Measurements from ENCODE around the gene FBXL15.

FBXL15 gene

DNA sequence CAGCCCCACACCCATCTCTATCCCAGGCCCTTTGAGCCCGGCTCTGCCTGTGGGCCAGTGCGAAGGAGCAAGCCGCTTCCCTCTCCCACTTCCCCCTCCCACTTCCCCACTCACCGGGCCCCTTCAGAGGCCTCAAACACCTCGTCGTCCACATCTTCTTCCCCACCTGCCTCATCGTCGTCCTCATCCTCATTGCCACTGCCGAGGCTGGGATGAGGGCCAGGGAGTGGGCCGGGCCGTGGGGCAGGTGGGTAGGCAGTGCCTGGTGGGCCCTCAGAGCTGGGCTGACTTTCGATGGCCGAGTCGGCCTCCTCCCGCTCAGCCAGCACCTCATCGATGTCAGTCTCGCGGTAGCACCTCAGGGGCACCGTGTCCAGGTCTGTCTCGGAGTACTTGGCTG lies 5.9 kb upstream of the FBXL15 start:
- no peaks in the 10 kb centered on the region for H3K9me3 ChIP-seq (replicated peaks; ENCODE audit: insufficient read depth, low read length)
- peaks cover 81% of the 10 kb centered on the region for H3K27me3 ChIP-seq (replicated peaks; ENCODE audit: insufficient read depth, low read length)
- no peak for TF ChIP-seq EZH2 (optimal IDR thresholded peaks at IDR 0.05; ENCODE audit: low read depth, low read length)

DNA sequence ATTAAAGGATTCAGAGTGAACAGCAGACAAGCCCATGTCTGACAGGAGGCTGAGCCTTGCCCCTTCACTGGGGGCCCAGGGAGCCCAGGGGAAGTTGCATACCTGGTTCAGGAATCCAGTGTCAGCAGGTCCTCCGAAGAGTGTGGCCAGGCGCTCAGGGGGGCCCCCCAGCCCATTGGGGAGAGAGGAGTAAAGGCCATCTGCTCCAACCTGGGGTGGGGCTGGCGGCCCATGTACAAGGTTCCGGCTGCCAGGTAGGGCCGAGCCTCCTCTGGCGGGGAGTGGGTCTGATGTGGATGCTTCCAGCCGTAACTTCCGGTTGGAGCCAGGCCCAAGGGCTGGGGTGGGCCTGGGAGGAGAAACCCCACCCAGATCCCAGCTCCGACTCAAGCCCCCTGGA lies 4.4 kb upstream of the FBXL15 start:
- H3K79me2 ChIP-seq (ENCODE audit: low read length): no peaks in the 10 kb centered on the region
- no peak for TF ChIP-seq EZH2 (optimal IDR thresholded peaks at IDR 0.05; ENCODE audit: low read depth, low read length)
- no peak for TF ChIP-seq EZH2phosphoT487 (IDR thresholded peaks at IDR 0.05; ENCODE audit: low read length)
- TF ChIP-seq, protein P1, sequence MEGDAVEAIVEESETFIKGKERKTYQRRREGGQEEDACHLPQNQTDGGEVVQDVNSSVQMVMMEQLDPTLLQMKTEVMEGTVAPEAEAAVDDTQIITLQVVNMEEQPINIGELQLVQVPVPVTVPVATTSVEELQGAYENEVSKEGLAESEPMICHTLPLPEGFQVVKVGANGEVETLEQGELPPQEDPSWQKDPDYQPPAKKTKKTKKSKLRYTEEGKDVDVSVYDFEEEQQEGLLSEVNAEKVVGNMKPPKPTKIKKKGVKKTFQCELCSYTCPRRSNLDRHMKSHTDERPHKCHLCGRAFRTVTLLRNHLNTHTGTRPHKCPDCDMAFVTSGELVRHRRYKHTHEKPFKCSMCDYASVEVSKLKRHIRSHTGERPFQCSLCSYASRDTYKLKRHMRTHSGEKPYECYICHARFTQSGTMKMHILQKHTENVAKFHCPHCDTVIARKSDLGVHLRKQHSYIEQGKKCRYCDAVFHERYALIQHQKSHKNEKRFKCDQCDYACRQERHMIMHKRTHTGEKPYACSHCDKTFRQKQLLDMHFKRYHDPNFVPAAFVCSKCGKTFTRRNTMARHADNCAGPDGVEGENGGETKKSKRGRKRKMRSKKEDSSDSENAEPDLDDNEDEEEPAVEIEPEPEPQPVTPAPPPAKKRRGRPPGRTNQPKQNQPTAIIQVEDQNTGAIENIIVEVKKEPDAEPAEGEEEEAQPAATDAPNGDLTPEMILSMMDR (IDR thresholded peaks at IDR 0.05; ENCODE audit: low read length): no peak
- H2AFZ ChIP-seq (ENCODE audit: low read length): no peak overlapping the region
- H3K36me3 ChIP-seq (replicated peaks; ENCODE audit: insufficient read depth, low read length): no peaks in the 10 kb centered on the region
- H3K9me2 ChIP-seq (replicated peaks; ENCODE audit: insufficient read depth, low read length): no peaks in the 10 kb centered on the region
- H3K27me3 ChIP-seq (replicated peaks; ENCODE audit: insufficient read depth, low read length): peaks cover 65% of the 10 kb centered on the region
- H3K9ac ChIP-seq (ENCODE audit: low read length): no peak overlapping the region
- H3K4me1 ChIP-seq (ENCODE audit: low read length): peaks cover 8% of the 10 kb centered on the region; the same call in 1 of the 2 replicates
- no peaks in the 10 kb centered on the region for H4K20me1 ChIP-seq (ENCODE audit: insufficient read depth, low read length)
- no peak overlapping the region for H3K27ac ChIP-seq (ENCODE audit: low read length)
- H3K4me2 ChIP-seq (ENCODE audit: low read depth, low read length): no peak overlapping the region
- no peak for DNase-seq
- H3K4me3 ChIP-seq (ENCODE audit: low read length): no peak overlapping the region
- H3F3A ChIP-seq (ENCODE audit: insufficient read depth, low read length): peaks cover 9% of the 10 kb centered on the region
- H3K9me3 ChIP-seq (replicated peaks; ENCODE audit: insufficient read depth, low read length): no peaks in the 10 kb centered on the region

More for the DNA sequence above, 5.9 kb upstream of the FBXL15 start:
- Histone ChIP-seq H4K20me1 (ENCODE audit: insufficient read depth, low read length) (no peaks in the 10 kb centered on the region), H3K27ac (ENCODE audit: low read length) (no peak overlapping the region), H3K4me3 (ENCODE audit: low read length) (no peak overlapping the region), H3K9ac (ENCODE audit: low read length) (no peak overlapping the region), H3K36me3 (replicated peaks; ENCODE audit: insufficient read depth, low read length) (no peaks in the 10 kb centered on the region), H3K4me2 (ENCODE audit: low read depth, low read length) (no peak overlapping the region), H3F3A (ENCODE audit: insufficient read depth, low read length) (peaks cover 1% of the 10 kb centered on the region; the same call in 1 of the 2 replicates), H2AFZ (ENCODE audit: low read length) (no peak overlapping the region), H3K79me2 (ENCODE audit: low read length) (no peaks in the 10 kb centered on the region), H3K4me1 (ENCODE audit: low read length) (peaks cover 4% of the 10 kb centered on the region; the same call in 1 of the 2 replicates), H3K9me2 (replicated peaks; ENCODE audit: insufficient read depth, low read length) (no peaks in the 10 kb centered on the region)
- no peak for DNase-seq

DNA sequence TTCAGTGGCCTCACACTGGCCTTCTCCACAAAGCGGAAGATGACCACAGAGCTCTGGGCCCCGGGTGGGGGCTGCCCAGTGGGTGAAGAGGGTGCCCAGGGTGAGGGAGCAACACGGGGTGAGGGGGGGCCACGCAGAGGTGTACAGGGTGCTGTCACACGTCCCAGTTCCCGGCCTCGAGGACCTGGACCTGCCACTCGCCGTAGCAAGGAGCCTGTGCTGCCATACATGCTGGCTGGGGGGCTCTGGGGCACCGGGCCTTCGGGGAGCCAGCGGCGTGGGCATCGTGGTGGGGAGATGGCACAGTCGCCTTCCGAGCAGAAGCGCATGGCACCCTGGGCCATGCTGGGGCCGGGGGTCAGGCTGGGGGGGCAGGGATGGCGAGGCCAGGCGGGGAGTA lies 3.9 kb upstream of the FBXL15 start:
- Histone ChIP-seq H4K20me1 (ENCODE audit: insufficient read depth, low read length) (no peaks in the 10 kb centered on the region), H2AFZ (ENCODE audit: low read length) (no peak overlapping the region), H3F3A (ENCODE audit: insufficient read depth, low read length) (peaks cover 13% of the 10 kb centered on the region), H3K9ac (ENCODE audit: low read length) (no peak overlapping the region), H3K4me2 (ENCODE audit: low read depth, low read length) (no peak overlapping the region), H3K79me2 (ENCODE audit: low read length) (no peaks in the 10 kb centered on the region), H3K4me1 (ENCODE audit: low read length) (peaks cover 8% of the 10 kb centered on the region; the same call in 1 of the 2 replicates), H3K27ac (ENCODE audit: low read length) (no peak overlapping the region), H3K9me3 (replicated peaks; ENCODE audit: insufficient read depth, low read length) (no peaks in the 10 kb centered on the region), H3K36me3 (replicated peaks; ENCODE audit: insufficient read depth, low read length) (no peaks in the 10 kb centered on the region), H3K9me2 (replicated peaks; ENCODE audit: insufficient read depth, low read length) (no peaks in the 10 kb centered on the region), H3K4me3 (ENCODE audit: low read length) (no peak overlapping the region), H3K27me3 (replicated peaks; ENCODE audit: insufficient read depth, low read length) (peaks cover 61% of the 10 kb centered on the region)
- TF ChIP-seq EZH2 (optimal IDR thresholded peaks at IDR 0.05; ENCODE audit: low read depth, low read length) (no peak), EZH2phosphoT487 (IDR thresholded peaks at IDR 0.05; ENCODE audit: low read length) (no peak)
- TF ChIP-seq, protein P1 (IDR thresholded peaks at IDR 0.05; ENCODE audit: low read length): no peak
- no peak for DNase-seq

DNA sequence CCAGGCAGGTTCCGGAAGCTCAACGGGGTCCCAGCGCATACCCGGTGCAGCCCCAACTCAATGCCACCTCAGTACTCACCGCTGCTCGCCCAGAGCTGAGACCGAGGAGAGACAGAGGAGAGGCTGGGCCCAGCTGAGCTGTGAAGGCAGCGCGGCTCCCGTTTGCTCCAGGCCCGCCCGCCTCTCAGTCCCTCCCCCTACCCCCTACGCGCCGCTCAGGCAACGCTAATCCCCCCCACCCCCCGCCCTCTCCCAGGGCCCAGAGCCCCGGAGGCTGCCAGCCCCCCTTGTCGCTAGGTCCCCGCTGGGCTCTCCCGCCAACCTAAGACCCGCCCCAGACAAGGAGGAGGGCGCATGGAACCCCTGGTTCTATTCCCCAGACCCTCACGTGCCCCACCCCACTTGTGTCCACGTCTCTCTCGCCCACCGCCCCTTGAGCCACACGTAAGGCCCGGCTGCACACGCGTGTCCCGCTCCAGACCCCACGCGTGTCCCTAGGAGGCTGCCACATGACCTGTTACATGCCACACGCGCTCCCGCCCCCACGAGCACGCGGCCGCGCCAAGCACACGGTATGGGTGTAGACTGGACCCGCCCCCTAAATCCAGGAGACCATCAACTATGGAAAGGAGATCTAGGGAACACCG lies 1.9 kb upstream of the FBXL15 start, which contains the start of gene PSD:
Gene PSD (minus strand): TSS at position 164 of the 647 bp plus-strand sequence. CDS start 1,747 bp downstream, outside the sequence.
- Histone ChIP-seq H3K4me1 (ENCODE audit: low read length) (peaks cover 15% of the 10 kb centered on the region), H4K20me1 (ENCODE audit: insufficient read depth, low read length) (no peaks in the 10 kb centered on the region), H3K27me3 (replicated peaks; ENCODE audit: insufficient read depth, low read length) (peaks cover 41% of the 10 kb centered on the region), H3K4me2 (ENCODE audit: low read depth, low read length) (peak within 1 kb of the TSS; percentile 100), H3K9me3 (replicated peaks; ENCODE audit: insufficient read depth, low read length) (no peaks in the 10 kb centered on the region), H3K36me3 (replicated peaks; ENCODE audit: insufficient read depth, low read length) (no peaks in the 10 kb centered on the region), H3K9me2 (replicated peaks; ENCODE audit: insufficient read depth, low read length) (no peaks in the 10 kb centered on the region), H3K9ac (ENCODE audit: low read length) (no peak within 1 kb of the TSS), H3K4me3 (ENCODE audit: low read length) (peak within 1 kb of the TSS; percentile 86), H3F3A (ENCODE audit: insufficient read depth, low read length) (peaks cover 22% of the 10 kb centered on the region), H3K79me2 (ENCODE audit: low read length) (peaks cover 4% of the 10 kb centered on the region; the same call in 1 of the 2 replicates), H3K27ac (ENCODE audit: low read length) (no peak within 1 kb of the TSS), H2AFZ (ENCODE audit: low read length) (0 out of 2 replicates have a peak within 1 kb of the TSS, but pooled peaks have one; percentile 84)
- no peak for TF ChIP-seq EZH2 (optimal IDR thresholded peaks at IDR 0.05; ENCODE audit: low read depth, low read length)
- no peak for TF ChIP-seq EZH2phosphoT487 (IDR thresholded peaks at IDR 0.05; ENCODE audit: low read length)
- TF ChIP-seq, protein P1 (IDR thresholded peaks at IDR 0.05; ENCODE audit: low read length): no peak
- DNase-seq: no peak
